SK-N-SH (cell line): ENCODE measurements around the gene VPS51. TPM values are rescaled to one million over a fixed set of nuclear protein-coding genes. Genes with fewer than 3 reads are reported as not detected.

Experiments
- CTCF ChIA-PET: fragments of 300-600, 350-600 bp; formaldehyde crosslinking; extraction: SDS; loops from one replicate; lab custom pipeline; 2021; lab: Yijun Ruan, JAX
- POLR2A ChIA-PET: fragments of 350-600 bp; sonication (Branson Sonifier 250); formaldehyde crosslinking; extraction: SDS; loops from one replicate; lab custom pipeline; 2020; ENCODE audit warnings: antibody characterized with exemption, inconsistent platforms; lab: Yijun Ruan, JAX
- DNase-seq: peaks from one replicate; pipeline ENCODE4 v3.0.0; 2012
- H2AFZ ChIP-seq: fragments of 200-600 bp; sonication (generic); 2 replicates; pipeline ENCODE4 v1.8.1; 2016; ENCODE audit warnings: antibody characterized with exemption, mild to moderate bottlenecking, low read depth
- H3F3A ChIP-seq: fragments of 200-600 bp; sonication (generic); replicated peaks from 2 replicates; pipeline ENCODE3; 2016; ENCODE audit warnings: antibody characterized with exemption, mild to moderate bottlenecking; ENCODE audit not compliant: insufficient read depth
- H3K27ac ChIP-seq, 2 experiments: fragments of 200-500 bp in 1 of 2; fragments of 200-600 bp in 1 of 2; sonication (Bioruptor generic) in 1 of 2; sonication (generic), shearing (Covaris generic) in 1 of 2; 2 replicates each; pipeline versions ENCODE4 v1.5.1 to v1.6.1; 2014 to 2016; ENCODE audit warnings: low read depth in 2 of 2, inconsistent platforms in 1 of 2, low read length in 1 of 2, mild to moderate bottlenecking in 1 of 2, mixed read lengths in 1 of 2
- H3K27me3 ChIP-seq: fragments of 200-600 bp; sonication (generic), shearing (Covaris generic); 2 replicates; pipeline ENCODE4 v1.6.1; 2016; ENCODE audit warnings: mixed run types; ENCODE audit not compliant: insufficient read depth
- H3K36me3 ChIP-seq, 2 experiments: fragments of 200-500 bp in 1 of 2; fragments of 200-600 bp in 1 of 2; sonication (Bioruptor generic) in 1 of 2; sonication (generic) in 1 of 2; replicated peaks in 1 of 2; 2 replicates each; pipeline versions ENCODE3 to v1.5.1; 2014 to 2016; ENCODE audit warnings: low read length in 1 of 2, mild to moderate bottlenecking in 1 of 2; ENCODE audit not compliant: insufficient read depth in 2 of 2, control insufficient read depth in 1 of 2
- H3K4me1 ChIP-seq, 2 experiments: fragments of 200-500 bp in 1 of 2; fragments of 200-600 bp in 1 of 2; sonication (Bioruptor generic) in 1 of 2; sonication (generic), shearing (Covaris generic) in 1 of 2; 2 replicates each; pipeline versions ENCODE4 v1.5.1 to v1.6.1; 2014 to 2016; ENCODE audit warnings: low read depth in 1 of 2, low read length in 1 of 2, mixed run types in 1 of 2; ENCODE audit not compliant: insufficient read depth in 2 of 2, control insufficient read depth in 1 of 2
- H3K4me2 ChIP-seq: fragments of 200-600 bp; sonication (generic), shearing (Covaris generic); 2 replicates; pipeline ENCODE4 v1.6.1; 2017; ENCODE audit warnings: mixed run types
- H3K4me3 ChIP-seq, 2 experiments: fragments of 200-500 bp in 1 of 2; fragments of 200-600 bp in 1 of 2; sonication (Bioruptor generic) in 1 of 2; sonication (generic), shearing (Covaris generic) in 1 of 2; 2 replicates each; pipeline versions ENCODE4 v1.5.1 to v1.8.1; 2014 to 2016; ENCODE audit warnings: low read depth in 2 of 2, inconsistent platforms in 1 of 2, low read length in 1 of 2, mild to moderate bottlenecking in 1 of 2, mixed read lengths in 1 of 2, moderate library complexity in 1 of 2
- H3K79me2 ChIP-seq: fragments of 200-600 bp; sonication (generic); 2 replicates; pipeline ENCODE4 v1.8.1; 2017; ENCODE audit warnings: mild to moderate bottlenecking; ENCODE audit not compliant: insufficient read depth
- H3K9ac ChIP-seq: fragments of 200-600 bp; sonication (generic); 2 replicates; pipeline ENCODE4 v1.6.1; 2017; ENCODE audit warnings: mixed run types
- H3K9me2 ChIP-seq: fragments of 200-600 bp; sonication (generic); 2 replicates; pipeline ENCODE4 v1.6.1; 2017; ENCODE audit warnings: mixed run types
- H3K9me3 ChIP-seq: fragments of 200-600 bp; sonication (generic); 2 replicates; pipeline ENCODE4 v1.6.1; 2017; ENCODE audit warnings: mixed run types, mild to moderate bottlenecking, moderate library complexity
- H4K20me1 ChIP-seq: fragments of 200-600 bp; sonication (generic); 2 replicates; pipeline ENCODE4 v1.6.1; 2017; ENCODE audit warnings: mild to moderate bottlenecking, mixed run types; ENCODE audit not compliant: insufficient read depth
- CHD2 ChIP-seq: fragments of 150-350 bp; IDR thresholded peaks from 2 replicates; pipeline ENCODE4 v1.6.1; 2018; ENCODE audit warnings: low read length; ENCODE audit not compliant: partially characterized antibody
- ELF1 ChIP-seq: IDR thresholded peaks from 2 replicates; pipeline ENCODE4 v1.4.0; 2012
- FOSL2 ChIP-seq: IDR thresholded peaks from 2 replicates; pipeline ENCODE4 v1.4.0; 2012; ENCODE audit warnings: low read depth, mild to moderate bottlenecking, moderate library complexity, borderline replicate concordance
- FOXJ3 ChIP-seq: sonication (generic); formaldehyde crosslinking; IDR thresholded peaks from 2 replicates; pipeline ENCODE4 v1.5.1; 2020; ENCODE audit warnings: mild to moderate bottlenecking, missing genetic modification reagents
- GABPA ChIP-seq: IDR thresholded peaks from 2 replicates; pipeline ENCODE4 v1.4.0; 2012; ENCODE audit warnings: low read depth, mild to moderate bottlenecking
- MEF2A ChIP-seq: IDR thresholded peaks from 2 replicates; pipeline ENCODE4 v1.4.0; 2012; ENCODE audit warnings: low read depth, borderline replicate concordance
- MXI1 ChIP-seq: IDR thresholded peaks from 2 replicates; pipeline ENCODE4 v1.6.1; 2012; ENCODE audit warnings: mild to moderate bottlenecking, low read depth, low read length, improper control_type of control experiment
- NFIC ChIP-seq: IDR thresholded peaks from 2 replicates; pipeline ENCODE4 v1.4.0; 2012; ENCODE audit warnings: borderline replicate concordance
- RCOR1 ChIP-seq: fragments of 150-350 bp; IDR thresholded peaks from 2 replicates; pipeline ENCODE4 v1.6.1; 2017; ENCODE audit warnings: antibody characterized with exemption, low read length
- RFX5 ChIP-seq: IDR thresholded peaks from 2 replicates; pipeline ENCODE4 v1.6.1; 2012; ENCODE audit warnings: mild to moderate bottlenecking, improper control_type of control experiment, low read length
- SIN3A ChIP-seq: IDR thresholded peaks from 2 replicates; pipeline ENCODE4 v1.6.1; 2012; ENCODE audit warnings: low read depth, mild to moderate bottlenecking, low read length, moderate library complexity, borderline replicate concordance
- TAF1 ChIP-seq: IDR thresholded peaks from 2 replicates; pipeline ENCODE4 v1.6.1; 2012; ENCODE audit warnings: low read depth, mild to moderate bottlenecking, low read length, moderate library complexity, borderline replicate concordance
- TCF12 ChIP-seq: IDR thresholded peaks from 2 replicates; pipeline ENCODE4 v1.4.0; 2012
- TEAD4 ChIP-seq: IDR thresholded peaks from 2 replicates; pipeline ENCODE4 v1.4.0; 2012; ENCODE audit warnings: mild to moderate bottlenecking, borderline replicate concordance; ENCODE audit not compliant: insufficient read depth
- WGBS: methylation state at CpG from one replicate; pipeline ENCODE4 v1.1.6; 2017; ENCODE audit warnings: low lambda C conversion rate; 5-methylcytosine and 5-hydroxymethylcytosine counted together
- polyA plus RNA-seq, 3 experiments: library from polyadenylated mRNA; depleted of rRNA; stranded (reverse); fragments of >200 nt; gene quantifications; 2 replicates each; pipeline ENCODE4 v1.2.3, GENCODE V29; 2012
- TF ChIP-seq, protein P1 (sequence below): fragments of 150-350 bp; IDR thresholded peaks from 2 replicates; pipeline ENCODE4 v1.6.1; 2016; ENCODE audit warnings: mild to moderate bottlenecking, low read depth, low read length
- TF ChIP-seq, protein P2 (sequence below): IDR thresholded peaks from 2 replicates; pipeline ENCODE4 v1.4.0; 2012; ENCODE audit warnings: low read depth, borderline replicate concordance
- TF ChIP-seq, protein P3 (sequence below): IDR thresholded peaks from 2 replicates; pipeline ENCODE4; 2012
- TF ChIP-seq, protein P4 (sequence below): IDR thresholded peaks from 2 replicates; pipeline ENCODE4 v1.4.0; 2012; ENCODE audit warnings: low read depth

Gene VPS51
- polyA plus RNA-seq, 1 of the 3 experiments (the other 2 are of a cell fraction), result 59.9 TPM

DNA sequence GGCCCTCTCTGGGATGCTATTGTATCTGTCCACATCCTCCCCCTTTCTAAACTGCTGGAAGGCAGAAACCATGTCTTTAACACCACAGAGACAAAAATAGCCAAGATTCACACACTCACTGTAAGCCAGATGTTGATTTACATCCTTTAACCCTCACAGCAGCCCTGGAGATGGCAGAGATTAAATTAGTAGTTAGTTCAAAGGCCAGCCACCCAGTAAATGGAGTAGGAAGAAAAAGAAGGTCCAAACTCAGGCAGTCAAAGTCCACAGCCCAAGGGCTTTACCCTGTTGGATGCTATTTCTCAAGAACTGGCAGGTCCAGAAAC, 23.6 kb downstream of the VPS51 start:
- H3F3A ChIP-seq, result peaks cover 29% of the 10 kb centered on the region
- no peaks in the 10 kb centered on the region for H3K27me3 ChIP-seq
- CTCF ChIA-PET, result interaction anchor here (1.4 to 3.3 kb wide), 2 partner anchors 8 to 62 kb away, joined by 3 to 47 read pairs; partner anchors contain the start of gene TM7SF2
- no peaks in the 10 kb centered on the region for H4K20me1 ChIP-seq
- no peak for DNase-seq
- no peaks in the 10 kb centered on the region for H3K9me2 ChIP-seq
- POLR2A ChIA-PET, result no interaction called here
- no peak overlapping the region for H3K4me2 ChIP-seq
- H3K36me3 ChIP-seq, result peaks cover 36 to 42% of the 10 kb centered on the region in 2 experiments
- no peak overlapping the region for H3K4me3 ChIP-seq
- peaks cover 18 to 33% of the 10 kb centered on the region in 2 experiments; a peak in 3 of 4 replicates for H3K4me1 ChIP-seq
- H3K27ac ChIP-seq, result no peak overlapping the region
- no peak overlapping the region for H3K9ac ChIP-seq
- H2AFZ ChIP-seq, result no peak overlapping the region
- H3K9me3 ChIP-seq, result no peaks in the 10 kb centered on the region
- TF ChIP-seq GABPA (no peak), CHD2 (no peak), SIN3A (no peak), ELF1 (no peak), MXI1 (no peak)
- TF ChIP-seq, protein P1, sequence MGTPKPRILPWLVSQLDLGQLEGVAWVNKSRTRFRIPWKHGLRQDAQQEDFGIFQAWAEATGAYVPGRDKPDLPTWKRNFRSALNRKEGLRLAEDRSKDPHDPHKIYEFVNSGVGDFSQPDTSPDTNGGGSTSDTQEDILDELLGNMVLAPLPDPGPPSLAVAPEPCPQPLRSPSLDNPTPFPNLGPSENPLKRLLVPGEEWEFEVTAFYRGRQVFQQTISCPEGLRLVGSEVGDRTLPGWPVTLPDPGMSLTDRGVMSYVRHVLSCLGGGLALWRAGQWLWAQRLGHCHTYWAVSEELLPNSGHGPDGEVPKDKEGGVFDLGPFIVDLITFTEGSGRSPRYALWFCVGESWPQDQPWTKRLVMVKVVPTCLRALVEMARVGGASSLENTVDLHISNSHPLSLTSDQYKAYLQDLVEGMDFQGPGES, result no peak
- TF ChIP-seq, all 33 proteins: peak for 0
- peaks cover 65% of the 10 kb centered on the region for H3K79me2 ChIP-seq

DNA sequence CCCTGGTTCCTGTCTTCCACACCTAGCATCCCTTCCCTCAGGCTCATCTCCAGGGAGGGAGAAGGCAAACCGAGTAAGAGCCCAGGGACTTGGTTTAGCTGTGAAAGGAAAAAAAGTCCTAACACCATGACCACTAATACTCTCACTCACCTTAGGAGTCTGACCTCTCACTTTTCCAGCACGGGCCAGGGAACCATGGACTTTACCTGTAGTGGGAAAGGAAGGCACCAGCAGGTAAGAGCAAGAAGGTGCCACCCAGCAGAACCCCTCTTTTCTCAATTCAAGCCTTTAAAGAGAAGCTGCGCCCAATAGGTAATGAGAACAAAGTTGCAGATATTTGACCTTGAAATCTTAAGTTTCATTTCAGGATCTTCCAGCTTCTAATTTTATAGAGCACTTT, 24.8 kb downstream of the VPS51 start:
- Histone ChIP-seq H4K20me1 (no peaks in the 10 kb centered on the region), H3K27me3 (no peaks in the 10 kb centered on the region), H3K9me3 (no peaks in the 10 kb centered on the region), H3K79me2 (peaks cover 68% of the 10 kb centered on the region), H3K36me3 (peaks cover 37 to 40% of the 10 kb centered on the region in 2 experiments), H2AFZ (no peak overlapping the region), H3K27ac (no peak overlapping the region; a peak in 2 of 4 replicates), H3K4me1 (peaks cover 18 to 21% of the 10 kb centered on the region in 2 experiments; a peak in 3 of 4 replicates), H3K4me3 (peak overlapping the region; percentile 89 to 91), H3K9me2 (no peaks in the 10 kb centered on the region), H3K4me2 (peak overlapping the region; percentile 93), H3F3A (peaks cover 29% of the 10 kb centered on the region), H3K9ac (peak overlapping the region; percentile 89; the same call in 1 of the 2 replicates)
- no peak for DNase-seq
- CTCF ChIA-PET, result interaction anchor here (1.3 to 3.3 kb wide), 5 partner anchors 9 to 107 kb away, joined by 4 to 47 read pairs (median 9); partner anchors contain the start of genes ARL2, CAPN1, SYVN1 and TM7SF2
- TF ChIP-seq, protein P2, sequence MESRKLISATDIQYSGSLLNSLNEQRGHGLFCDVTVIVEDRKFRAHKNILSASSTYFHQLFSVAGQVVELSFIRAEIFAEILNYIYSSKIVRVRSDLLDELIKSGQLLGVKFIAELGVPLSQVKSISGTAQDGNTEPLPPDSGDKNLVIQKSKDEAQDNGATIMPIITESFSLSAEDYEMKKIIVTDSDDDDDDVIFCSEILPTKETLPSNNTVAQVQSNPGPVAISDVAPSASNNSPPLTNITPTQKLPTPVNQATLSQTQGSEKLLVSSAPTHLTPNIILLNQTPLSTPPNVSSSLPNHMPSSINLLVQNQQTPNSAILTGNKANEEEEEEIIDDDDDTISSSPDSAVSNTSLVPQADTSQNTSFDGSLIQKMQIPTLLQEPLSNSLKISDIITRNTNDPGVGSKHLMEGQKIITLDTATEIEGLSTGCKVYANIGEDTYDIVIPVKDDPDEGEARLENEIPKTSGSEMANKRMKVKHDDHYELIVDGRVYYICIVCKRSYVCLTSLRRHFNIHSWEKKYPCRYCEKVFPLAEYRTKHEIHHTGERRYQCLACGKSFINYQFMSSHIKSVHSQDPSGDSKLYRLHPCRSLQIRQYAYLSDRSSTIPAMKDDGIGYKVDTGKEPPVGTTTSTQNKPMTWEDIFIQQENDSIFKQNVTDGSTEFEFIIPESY, result no peak
- TF ChIP-seq, protein P3, sequence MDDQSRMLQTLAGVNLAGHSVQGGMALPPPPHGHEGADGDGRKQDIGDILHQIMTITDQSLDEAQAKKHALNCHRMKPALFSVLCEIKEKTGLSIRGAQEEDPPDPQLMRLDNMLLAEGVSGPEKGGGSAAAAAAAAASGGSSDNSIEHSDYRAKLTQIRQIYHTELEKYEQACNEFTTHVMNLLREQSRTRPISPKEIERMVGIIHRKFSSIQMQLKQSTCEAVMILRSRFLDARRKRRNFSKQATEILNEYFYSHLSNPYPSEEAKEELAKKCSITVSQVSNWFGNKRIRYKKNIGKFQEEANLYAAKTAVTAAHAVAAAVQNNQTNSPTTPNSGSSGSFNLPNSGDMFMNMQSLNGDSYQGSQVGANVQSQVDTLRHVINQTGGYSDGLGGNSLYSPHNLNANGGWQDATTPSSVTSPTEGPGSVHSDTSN, result no peak
- TF ChIP-seq FOXJ3 (CRISPR knock-in tag), result no peak
- no peak for TF ChIP-seq TCF12
- no peak for TF ChIP-seq MEF2A
- no peak for TF ChIP-seq RFX5
- TF ChIP-seq, protein P4, sequence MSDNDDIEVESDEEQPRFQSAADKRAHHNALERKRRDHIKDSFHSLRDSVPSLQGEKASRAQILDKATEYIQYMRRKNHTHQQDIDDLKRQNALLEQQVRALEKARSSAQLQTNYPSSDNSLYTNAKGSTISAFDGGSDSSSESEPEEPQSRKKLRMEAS, result no peak
- no peak for TF ChIP-seq CHD2
- TF ChIP-seq NFIC, result no peak
- no peak for TF ChIP-seq TAF1
- TF ChIP-seq TEAD4, result no peak
- no peak for TF ChIP-seq FOSL2
- no peak for TF ChIP-seq RCOR1
- 63% methylated on average over 3 of the region's 3 CpGs for WGBS
- POLR2A ChIA-PET, result no interaction called here
